Astrocyte (in vitro differentiated cells and primary cell): Measurements from ENCODE around the gene LRRC74A. TPM values are rescaled to one million over a fixed set of nuclear protein-coding genes. Genes with fewer than 3 reads are reported as not detected.

Experiments
- DNase-seq: peaks from one replicate; pipeline ENCODE4 v3.0.0-alpha.2; 2010; ENCODE audit warnings: low read depth
- FAIRE-seq: peaks from 2 replicates; lab custom pipeline; 2011; peaks lifted over from hg19 to GRCh38; lab: Jason Lieb, UNC
- H2AFZ ChIP-seq: 2 replicates; pipeline ENCODE4 v1.6.0; 2012; ENCODE audit warnings: low read depth, low read length, inconsistent platforms
- H3K27ac ChIP-seq: 2 replicates; pipeline ENCODE4 v1.5.1; 2011; ENCODE audit warnings: low read depth, low read length, inconsistent platforms
- H3K27me3 ChIP-seq: 2 replicates; pipeline ENCODE4 v1.6.0; 2011; ENCODE audit warnings: low read length, inconsistent platforms; ENCODE audit not compliant: insufficient read depth
- H3K36me3 ChIP-seq: 2 replicates; pipeline ENCODE4 v1.5.1; 2011; ENCODE audit warnings: low read length, inconsistent platforms; ENCODE audit not compliant: insufficient read depth
- H3K4me1 ChIP-seq: 2 replicates; pipeline ENCODE4 v1.5.1; 2011; ENCODE audit warnings: low read length, inconsistent platforms; ENCODE audit not compliant: insufficient read depth
- H3K4me2 ChIP-seq: 2 replicates; pipeline ENCODE4 v1.6.0; 2012; ENCODE audit warnings: low read length, inconsistent platforms
- H3K4me3 ChIP-seq: 2 replicates; pipeline ENCODE4 v1.5.1; 2011; ENCODE audit warnings: low read depth, mild to moderate bottlenecking, low read length, inconsistent platforms; ENCODE audit not compliant: insufficient read depth
- H3K79me2 ChIP-seq: 2 replicates; pipeline ENCODE4 v1.6.0; 2012; ENCODE audit warnings: mild to moderate bottlenecking, low read length, inconsistent platforms; ENCODE audit not compliant: insufficient read depth
- H3K9ac ChIP-seq: 2 replicates; pipeline ENCODE4 v1.6.0; 2012; ENCODE audit warnings: mild to moderate bottlenecking, low read length, inconsistent platforms
- H3K9me3 ChIP-seq: 2 replicates; pipeline ENCODE4 v1.5.1; 2012; ENCODE audit warnings: low read depth, mild to moderate bottlenecking, low read length, inconsistent platforms; ENCODE audit not compliant: insufficient read depth
- H4K20me1 ChIP-seq: 2 replicates; pipeline ENCODE4 v1.6.0; 2012; ENCODE audit warnings: low read length, inconsistent platforms; ENCODE audit not compliant: insufficient read depth
- H3K27ac Mint-ChIP-seq: one replicate; pipeline ENCODE4 v1.8.0; 2021; ENCODE audit warnings: mild to moderate bottlenecking, mixed read lengths; ENCODE audit not compliant: unreplicated experiment
- H3K27me3 Mint-ChIP-seq: one replicate; pipeline ENCODE4 v1.8.0; 2021; ENCODE audit warnings: low read depth, mixed read lengths; ENCODE audit not compliant: unreplicated experiment
- H3K36me3 Mint-ChIP-seq: one replicate; pipeline ENCODE4 v1.8.0; 2021; ENCODE audit warnings: low read depth, mixed read lengths; ENCODE audit not compliant: unreplicated experiment
- H3K4me1 Mint-ChIP-seq: one replicate; pipeline ENCODE4 v1.8.0; 2021; ENCODE audit warnings: low read depth, mixed read lengths; ENCODE audit not compliant: unreplicated experiment
- H3K4me3 Mint-ChIP-seq: one replicate; pipeline ENCODE4 v1.8.0; 2021; ENCODE audit warnings: mild to moderate bottlenecking, moderate library complexity, mixed read lengths; ENCODE audit not compliant: unreplicated experiment
- H3K9me3 Mint-ChIP-seq: one replicate; pipeline ENCODE4 v1.8.0; 2021; ENCODE audit warnings: mild to moderate bottlenecking, mixed read lengths; ENCODE audit not compliant: unreplicated experiment
- CTCF ChIP-seq: IDR thresholded peaks from 2 replicates; pipeline ENCODE4 v1.5.1; 2011; ENCODE audit warnings: low read depth, mild to moderate bottlenecking, inconsistent platforms, low read length, moderate library complexity; ENCODE audit not compliant: insufficient read depth
- EZH2 ChIP-seq: IDR thresholded peaks from 2 replicates; pipeline ENCODE4 v1.6.1; 2012; ENCODE audit warnings: mild to moderate bottlenecking, low read length, inconsistent platforms; ENCODE audit not compliant: insufficient read depth
- total RNA-seq: library from RNA; stranded (reverse); gene quantifications from 2 replicates; pipeline ENCODE4 v1.2.1, GENCODE V29; 2021

Gene LRRC74A
- total RNA-seq, 1 donor from 2014 or later: not detected

- Histone ChIP-seq H3K4me3 (no peak overlapping the region), H3K4me2 (no peak overlapping the region), H3K4me1 (no peaks in the 10 kb centered on the region), H3K79me2 (no peaks in the 10 kb centered on the region), H3K27me3 (no peaks in the 10 kb centered on the region), H3K9ac (no peak overlapping the region), H3K9me3 (no peaks in the 10 kb centered on the region), H2AFZ (no peak overlapping the region), H4K20me1 (no peaks in the 10 kb centered on the region), H3K36me3 (no peaks in the 10 kb centered on the region), H3K27ac (no peak overlapping the region)
- no peak for TF ChIP-seq EZH2
- no peak for TF ChIP-seq CTCF
- Mint-ChIP-seq H3K36me3 (no peaks in the 10 kb centered on the region), H3K27me3 (peaks cover 27% of the 10 kb centered on the region), H3K27ac (no peak overlapping the region), H3K4me3 (no peak overlapping the region), H3K9me3 (peaks cover 2% of the 10 kb centered on the region), H3K4me1 (peaks cover 2% of the 10 kb centered on the region)
- no peak for DNase-seq
- FAIRE-seq: no peak
Observed at GRCh38 chr14:76884394-76884793, 58.2 kb downstream of the LRRC74A start.

GRCh38 chr14:76884853-76885276 is 58.7 kb downstream of the LRRC74A start:
- H3K4me3 Mint-ChIP-seq: no peak overlapping the region

More at GRCh38 chr14:76884853-76885276, 58.7 kb downstream of the LRRC74A start:
- TF ChIP-seq CTCF: no peak
- TF ChIP-seq EZH2: no peak
- FAIRE-seq (no peak), DNase-seq (no peak)
- Histone ChIP-seq H3K79me2 (no peaks in the 10 kb centered on the region), H3K27ac (no peak overlapping the region), H3K9me3 (no peaks in the 10 kb centered on the region), H3K36me3 (no peaks in the 10 kb centered on the region), H3K4me2 (no peak overlapping the region), H2AFZ (no peak overlapping the region), H3K27me3 (no peaks in the 10 kb centered on the region), H3K4me1 (no peaks in the 10 kb centered on the region), H3K4me3 (no peak overlapping the region), H4K20me1 (no peaks in the 10 kb centered on the region), H3K9ac (no peak overlapping the region)
- H3K9me3 Mint-ChIP-seq: peaks cover 2% of the 10 kb centered on the region
- H3K27ac Mint-ChIP-seq: no peak overlapping the region
- peaks cover 27% of the 10 kb centered on the region for H3K27me3 Mint-ChIP-seq
- H3K36me3 Mint-ChIP-seq: no peaks in the 10 kb centered on the region
- H3K4me1 Mint-ChIP-seq: peaks cover 2% of the 10 kb centered on the region
